HepG2 (cell line): Measurements from ENCODE around the gene TRANK1. TPM values are rescaled to one million over a fixed set of nuclear protein-coding genes. Genes with fewer than 3 reads are reported as not detected.

Experiments
- BRD4 ChIP-seq: sonication (generic); formaldehyde crosslinking; IDR thresholded peaks from 2 replicates; pipeline ENCODE4 v1.4.0; 2020; ENCODE audit warnings: missing genetic modification reagents
- CBFB ChIP-seq: sonication (generic); formaldehyde crosslinking; IDR thresholded peaks from 2 replicates; pipeline ENCODE4 v1.4.0; 2020; ENCODE audit warnings: missing genetic modification reagents
- GFI1 ChIP-seq: sonication (generic); formaldehyde crosslinking; IDR thresholded peaks from 2 replicates; pipeline ENCODE4 v1.5.0; 2020; ENCODE audit warnings: missing genetic modification reagents, mild to moderate bottlenecking, borderline replicate concordance
- KDM5B ChIP-seq: sonication (generic); formaldehyde crosslinking; IDR thresholded peaks from 2 replicates; pipeline ENCODE4 v1.4.0; 2020; ENCODE audit warnings: missing genetic modification reagents, mild to moderate bottlenecking, borderline replicate concordance
- NPAS2 ChIP-seq: sonication (generic); formaldehyde crosslinking; IDR thresholded peaks from 2 replicates; pipeline ENCODE4 v1.8.0; 2022; ENCODE audit warnings: mild to moderate bottlenecking, missing genetic modification reagents, borderline replicate concordance
- POLR2G ChIP-seq: fragments of 200-400 bp; formaldehyde crosslinking; IDR thresholded peaks from 2 replicates; pipeline ENCODE4 v1.6.1; 2018; ENCODE audit warnings: mild to moderate bottlenecking, low read depth, low read length, moderate library complexity
- SNAI1 ChIP-seq: sonication (generic); formaldehyde crosslinking; IDR thresholded peaks from 2 replicates; pipeline ENCODE4 v1.5.0; 2020; ENCODE audit warnings: mild to moderate bottlenecking, missing genetic modification reagents, borderline replicate concordance
- ZNF264 ChIP-seq: sonication (generic); formaldehyde crosslinking; IDR thresholded peaks from 2 replicates; pipeline ENCODE4 v1.4.0; 2020; ENCODE audit warnings: missing genetic modification reagents
- ZNF570 ChIP-seq: sonication (generic); formaldehyde crosslinking; IDR thresholded peaks from 2 replicates; pipeline ENCODE4 v1.4.0; 2020; ENCODE audit warnings: mild to moderate bottlenecking, missing genetic modification reagents, borderline replicate concordance
- ZSCAN30 ChIP-seq: sonication (generic); formaldehyde crosslinking; IDR thresholded peaks from 2 replicates; pipeline ENCODE4 v1.5.0; 2020; ENCODE audit warnings: mild to moderate bottlenecking, missing genetic modification reagents
- polyA plus RNA-seq, 8 experiments: library from polyadenylated mRNA; depleted of rRNA in 3 of 8; stranded (reverse) in 7 of 8; unstranded in 1 of 8; fragments of >200 nt; fragmentation: Illumina TruSeq in 4 of 8; extraction: Trizol in 4 of 8; gene quantifications; 2 replicates each; pipeline versions ENCODE4 v1.2.1 to v1.2.3, GENCODE V29; 2011 to 2016; ENCODE audit warnings: low read depth in 4 of 8, missing spikeins in 1 of 8, mixed read lengths in 1 of 8; ENCODE audit not compliant: insufficient read depth in 1 of 8
- total RNA-seq, 5 experiments: library from RNA; depleted of rRNA; stranded (reverse); fragments of >200 nt; fragmentation: Illumina TruSeq; extraction: Trizol; gene quantifications; 2 replicates each; pipeline ENCODE4 v1.2.3, GENCODE V29; 2016; ENCODE audit warnings: low read depth in 1 of 5
- TF ChIP-seq, protein P1 (sequence below): sonication (generic); formaldehyde crosslinking; IDR thresholded peaks from 2 replicates; pipeline ENCODE4 v1.4.0; 2020; ENCODE audit warnings: mild to moderate bottlenecking, missing genetic modification reagents
- TF ChIP-seq, protein P2 (sequence below): fragments of 450-650 bp; IDR thresholded peaks from 2 replicates; pipeline ENCODE4 v1.6.1; 2016
- TF ChIP-seq, protein P3 (sequence below): IDR thresholded peaks from 2 replicates; pipeline ENCODE4 v1.6.1; 2012; ENCODE audit warnings: low read length, improper control_type of control experiment
- TF ChIP-seq, protein P4 (sequence below): sonication (generic); formaldehyde crosslinking; IDR thresholded peaks from 2 replicates; pipeline ENCODE4 v1.4.0; 2020; ENCODE audit warnings: mild to moderate bottlenecking, missing genetic modification reagents
- TF ChIP-seq, protein P5 (sequence below): sonication (generic); formaldehyde crosslinking; IDR thresholded peaks from 2 replicates; pipeline ENCODE4 v1.8.0; 2022; ENCODE audit warnings: mild to moderate bottlenecking, missing genetic modification reagents
- TF ChIP-seq, protein P6 (sequence below): sonication (generic); formaldehyde crosslinking; IDR thresholded peaks from 2 replicates; pipeline ENCODE4 v1.9.0; 2021; ENCODE audit warnings: missing genetic modification reagents, mild to moderate bottlenecking, borderline replicate concordance

TRANK1 gene
- total and polyA plus RNA-seq, 2 of the 13 experiments (the other 11 are each of a cell fraction or from before 2014, with no cell fraction given) = 0.13 to 0.32 TPM

DNA sequence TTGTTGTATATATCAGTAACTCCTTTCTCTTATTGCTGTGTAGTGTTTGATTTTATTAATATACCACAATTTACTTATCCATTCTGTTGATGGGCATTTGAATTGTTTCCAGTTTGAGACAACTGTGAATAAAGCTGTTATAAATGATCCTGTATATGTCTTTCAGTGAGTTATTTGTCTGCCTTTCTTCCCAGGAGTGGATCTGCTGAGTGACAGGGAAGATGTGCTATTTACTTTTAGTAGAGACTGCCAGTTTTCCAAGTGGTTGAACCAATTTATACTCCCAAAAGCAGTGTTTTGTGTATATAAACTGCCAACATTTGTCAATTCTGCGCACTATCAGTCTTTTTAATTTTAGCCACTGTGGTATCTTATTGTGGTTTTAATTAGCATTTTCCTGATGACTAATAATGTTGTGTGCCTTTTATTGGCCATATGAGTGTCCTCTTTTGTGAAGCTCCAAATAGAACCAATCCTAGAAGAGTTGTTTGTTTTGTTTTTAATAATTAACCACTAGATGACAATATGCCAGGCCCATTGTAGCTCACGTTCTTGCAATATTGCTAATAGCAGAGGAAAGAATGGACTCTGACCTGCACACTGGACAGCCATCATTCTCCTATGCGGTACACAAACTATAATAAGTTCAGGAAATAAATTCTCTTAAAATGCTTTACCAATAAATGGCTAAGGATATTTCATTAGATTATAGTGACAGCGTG is 25.3 kb downstream of the TRANK1 start (continued):
- TF ChIP-seq, protein P1, sequence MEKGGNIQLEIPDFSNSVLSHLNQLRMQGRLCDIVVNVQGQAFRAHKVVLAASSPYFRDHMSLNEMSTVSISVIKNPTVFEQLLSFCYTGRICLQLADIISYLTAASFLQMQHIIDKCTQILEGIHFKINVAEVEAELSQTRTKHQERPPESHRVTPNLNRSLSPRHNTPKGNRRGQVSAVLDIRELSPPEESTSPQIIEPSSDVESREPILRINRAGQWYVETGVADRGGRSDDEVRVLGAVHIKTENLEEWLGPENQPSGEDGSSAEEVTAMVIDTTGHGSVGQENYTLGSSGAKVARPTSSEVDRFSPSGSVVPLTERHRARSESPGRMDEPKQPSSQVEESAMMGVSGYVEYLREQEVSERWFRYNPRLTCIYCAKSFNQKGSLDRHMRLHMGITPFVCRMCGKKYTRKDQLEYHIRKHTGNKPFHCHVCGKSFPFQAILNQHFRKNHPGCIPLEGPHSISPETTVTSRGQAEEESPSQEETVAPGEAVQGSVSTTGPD (CRISPR knock-in tag) = no peak
- TF ChIP-seq, protein P2, sequence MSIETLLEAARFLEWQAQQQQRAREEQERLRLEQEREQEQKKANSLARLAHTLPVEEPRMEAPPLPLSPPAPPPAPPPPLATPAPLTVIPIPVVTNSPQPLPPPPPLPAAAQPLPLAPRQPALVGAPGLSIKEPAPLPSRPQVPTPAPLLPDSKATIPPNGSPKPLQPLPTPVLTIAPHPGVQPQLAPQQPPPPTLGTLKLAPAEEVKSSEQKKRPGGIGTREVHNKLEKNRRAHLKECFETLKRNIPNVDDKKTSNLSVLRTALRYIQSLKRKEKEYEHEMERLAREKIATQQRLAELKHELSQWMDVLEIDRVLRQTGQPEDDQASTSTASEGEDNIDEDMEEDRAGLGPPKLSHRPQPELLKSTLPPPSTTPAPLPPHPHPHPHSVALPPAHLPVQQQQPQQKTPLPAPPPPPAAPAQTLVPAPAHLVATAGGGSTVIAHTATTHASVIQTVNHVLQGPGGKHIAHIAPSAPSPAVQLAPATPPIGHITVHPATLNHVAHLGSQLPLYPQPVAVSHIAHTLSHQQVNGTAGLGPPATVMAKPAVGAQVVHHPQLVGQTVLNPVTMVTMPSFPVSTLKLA = no peak
- no peak for TF ChIP-seq KDM5B (CRISPR knock-in tag)
- TF ChIP-seq POLR2G = no peak
- TF ChIP-seq CBFB (CRISPR knock-in tag) = no peak
- no peak for TF ChIP-seq ZNF264 (CRISPR knock-in tag)
- TF ChIP-seq, protein P3, sequence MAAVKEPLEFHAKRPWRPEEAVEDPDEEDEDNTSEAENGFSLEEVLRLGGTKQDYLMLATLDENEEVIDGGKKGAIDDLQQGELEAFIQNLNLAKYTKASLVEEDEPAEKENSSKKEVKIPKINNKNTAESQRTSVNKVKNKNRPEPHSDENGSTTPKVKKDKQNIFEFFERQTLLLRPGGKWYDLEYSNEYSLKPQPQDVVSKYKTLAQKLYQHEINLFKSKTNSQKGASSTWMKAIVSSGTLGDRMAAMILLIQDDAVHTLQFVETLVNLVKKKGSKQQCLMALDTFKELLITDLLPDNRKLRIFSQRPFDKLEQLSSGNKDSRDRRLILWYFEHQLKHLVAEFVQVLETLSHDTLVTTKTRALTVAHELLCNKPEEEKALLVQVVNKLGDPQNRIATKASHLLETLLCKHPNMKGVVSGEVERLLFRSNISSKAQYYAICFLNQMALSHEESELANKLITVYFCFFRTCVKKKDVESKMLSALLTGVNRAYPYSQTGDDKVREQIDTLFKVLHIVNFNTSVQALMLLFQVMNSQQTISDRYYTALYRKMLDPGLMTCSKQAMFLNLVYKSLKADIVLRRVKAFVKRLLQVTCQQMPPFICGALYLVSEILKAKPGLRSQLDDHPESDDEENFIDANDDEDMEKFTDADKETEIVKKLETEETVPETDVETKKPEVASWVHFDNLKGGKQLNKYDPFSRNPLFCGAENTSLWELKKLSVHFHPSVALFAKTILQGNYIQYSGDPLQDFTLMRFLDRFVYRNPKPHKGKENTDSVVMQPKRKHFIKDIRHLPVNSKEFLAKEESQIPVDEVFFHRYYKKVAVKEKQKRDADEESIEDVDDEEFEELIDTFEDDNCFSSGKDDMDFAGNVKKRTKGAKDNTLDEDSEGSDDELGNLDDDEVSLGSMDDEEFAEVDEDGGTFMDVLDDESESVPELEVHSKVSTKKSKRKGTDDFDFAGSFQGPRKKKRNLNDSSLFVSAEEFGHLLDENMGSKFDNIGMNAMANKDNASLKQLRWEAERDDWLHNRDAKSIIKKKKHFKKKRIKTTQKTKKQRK = no peak
- TF ChIP-seq, protein P4, sequence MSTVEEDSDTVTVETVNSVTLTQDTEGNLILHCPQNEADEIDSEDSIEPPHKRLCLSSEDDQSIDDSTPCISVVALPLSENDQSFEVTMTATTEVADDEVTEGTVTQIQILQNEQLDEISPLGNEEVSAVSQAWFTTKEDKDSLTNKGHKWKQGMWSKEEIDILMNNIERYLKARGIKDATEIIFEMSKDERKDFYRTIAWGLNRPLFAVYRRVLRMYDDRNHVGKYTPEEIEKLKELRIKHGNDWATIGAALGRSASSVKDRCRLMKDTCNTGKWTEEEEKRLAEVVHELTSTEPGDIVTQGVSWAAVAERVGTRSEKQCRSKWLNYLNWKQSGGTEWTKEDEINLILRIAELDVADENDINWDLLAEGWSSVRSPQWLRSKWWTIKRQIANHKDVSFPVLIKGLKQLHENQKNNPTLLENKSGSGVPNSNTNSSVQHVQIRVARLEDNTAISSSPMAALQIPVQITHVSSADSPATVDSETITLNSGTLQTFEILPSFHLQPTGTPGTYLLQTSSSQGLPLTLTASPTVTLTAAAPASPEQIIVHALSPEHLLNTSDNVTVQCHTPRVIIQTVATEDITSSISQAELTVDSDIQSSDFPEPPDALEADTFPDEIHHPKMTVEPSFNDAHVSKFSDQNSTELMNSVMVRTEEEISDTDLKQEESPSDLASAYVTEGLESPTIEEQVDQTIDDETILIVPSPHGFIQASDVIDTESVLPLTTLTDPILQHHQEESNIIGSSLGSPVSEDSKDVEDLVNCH (CRISPR knock-in tag) = no peak
- TF ChIP-seq BRD4 (CRISPR knock-in tag) = no peak
- TF ChIP-seq SNAI1 = no peak
- TF ChIP-seq, protein P5, sequence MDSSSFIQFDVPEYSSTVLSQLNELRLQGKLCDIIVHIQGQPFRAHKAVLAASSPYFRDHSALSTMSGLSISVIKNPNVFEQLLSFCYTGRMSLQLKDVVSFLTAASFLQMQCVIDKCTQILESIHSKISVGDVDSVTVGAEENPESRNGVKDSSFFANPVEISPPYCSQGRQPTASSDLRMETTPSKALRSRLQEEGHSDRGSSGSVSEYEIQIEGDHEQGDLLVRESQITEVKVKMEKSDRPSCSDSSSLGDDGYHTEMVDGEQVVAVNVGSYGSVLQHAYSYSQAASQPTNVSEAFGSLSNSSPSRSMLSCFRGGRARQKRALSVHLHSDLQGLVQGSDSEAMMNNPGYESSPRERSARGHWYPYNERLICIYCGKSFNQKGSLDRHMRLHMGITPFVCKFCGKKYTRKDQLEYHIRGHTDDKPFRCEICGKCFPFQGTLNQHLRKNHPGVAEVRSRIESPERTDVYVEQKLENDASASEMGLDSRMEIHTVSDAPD (CRISPR knock-in tag) = no peak
- TF ChIP-seq, protein P6, sequence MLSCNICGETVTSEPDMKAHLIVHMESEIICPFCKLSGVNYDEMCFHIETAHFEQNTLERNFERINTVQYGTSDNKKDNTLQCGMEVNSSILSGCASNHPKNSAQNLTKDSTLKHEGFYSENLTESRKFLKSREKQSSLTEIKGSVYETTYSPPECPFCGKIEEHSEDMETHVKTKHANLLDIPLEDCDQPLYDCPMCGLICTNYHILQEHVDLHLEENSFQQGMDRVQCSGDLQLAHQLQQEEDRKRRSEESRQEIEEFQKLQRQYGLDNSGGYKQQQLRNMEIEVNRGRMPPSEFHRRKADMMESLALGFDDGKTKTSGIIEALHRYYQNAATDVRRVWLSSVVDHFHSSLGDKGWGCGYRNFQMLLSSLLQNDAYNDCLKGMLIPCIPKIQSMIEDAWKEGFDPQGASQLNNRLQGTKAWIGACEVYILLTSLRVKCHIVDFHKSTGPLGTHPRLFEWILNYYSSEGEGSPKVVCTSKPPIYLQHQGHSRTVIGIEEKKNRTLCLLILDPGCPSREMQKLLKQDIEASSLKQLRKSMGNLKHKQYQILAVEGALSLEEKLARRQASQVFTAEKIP (CRISPR knock-in tag) = no peak
- TF ChIP-seq ZNF570 (CRISPR knock-in tag) = no peak
- TF ChIP-seq NPAS2 (CRISPR knock-in tag) = no peak
- no peak for TF ChIP-seq GFI1 (CRISPR knock-in tag)
- no peak for TF ChIP-seq ZSCAN30
